UCSD-AML1 (cell line): Measurements from ENCODE around the gene RBM20.
"Not testable (repeated sequence)": the region's sequence is repeated elsewhere in the genome, so short reads cannot be mapped to it uniquely, and the experiment has no call there.

Experiments
- DNase-seq: peaks from one replicate; lab custom pipeline; 2025; ENCODE audit not compliant: unreplicated experiment; lab: John Stamatoyannopoulos, UW

RBM20 gene

DNA sequence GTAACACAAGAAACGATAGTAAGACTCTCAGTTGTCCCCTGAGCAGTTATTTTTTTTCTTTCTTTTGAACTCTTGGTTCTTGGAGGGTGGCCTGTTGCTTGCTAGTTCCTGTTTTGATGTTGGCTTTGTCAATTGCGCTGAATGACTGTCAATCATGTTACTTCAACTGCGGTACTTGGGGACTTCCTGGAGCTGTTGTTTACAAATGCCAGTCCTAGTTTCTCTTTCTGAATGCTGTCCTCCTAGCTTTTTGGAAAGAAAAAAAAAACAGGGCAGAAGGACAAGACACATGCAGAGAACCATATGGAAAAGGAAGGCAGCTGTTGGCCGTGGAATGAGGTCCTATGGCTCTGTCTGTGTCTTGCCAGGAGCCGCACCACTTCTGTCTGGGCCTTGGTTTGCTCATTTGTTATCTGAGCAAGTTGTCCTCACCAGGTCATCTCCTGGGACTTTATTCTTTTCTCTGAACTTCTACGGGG lies 220.6 kb downstream of the RBM20 start:
- no peak for DNase-seq

DNA sequence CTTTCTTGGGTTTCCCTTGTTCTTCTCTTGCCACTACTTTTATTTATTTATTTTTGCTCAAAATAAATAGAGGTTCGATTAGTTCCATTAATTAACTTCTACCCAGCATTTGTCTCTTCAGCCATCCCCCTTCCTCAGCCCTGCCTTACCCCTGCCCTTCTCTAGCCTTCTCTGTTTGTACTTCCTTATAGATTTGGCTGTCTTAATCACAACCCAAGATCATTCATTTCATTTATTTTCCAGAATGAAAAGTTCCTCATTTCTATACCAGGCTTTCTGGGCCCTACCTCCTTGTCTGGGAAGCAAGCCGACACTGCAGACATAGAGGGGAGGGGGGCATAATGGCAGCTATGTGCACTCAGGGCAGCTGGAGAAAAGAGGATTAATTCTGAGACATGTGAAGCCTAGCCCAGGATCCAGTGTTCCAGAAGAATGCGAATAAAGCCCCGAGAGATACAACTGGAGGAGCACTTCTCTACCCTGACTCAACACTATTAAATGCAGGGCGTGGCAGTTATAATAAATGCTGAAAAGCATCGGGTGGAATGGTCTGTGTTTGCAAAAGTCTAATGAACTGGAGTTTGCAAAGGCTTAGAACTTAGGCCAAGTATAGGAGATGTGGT lies 221.2 kb downstream of the RBM20 start:
- DNase-seq: no peak

DNA sequence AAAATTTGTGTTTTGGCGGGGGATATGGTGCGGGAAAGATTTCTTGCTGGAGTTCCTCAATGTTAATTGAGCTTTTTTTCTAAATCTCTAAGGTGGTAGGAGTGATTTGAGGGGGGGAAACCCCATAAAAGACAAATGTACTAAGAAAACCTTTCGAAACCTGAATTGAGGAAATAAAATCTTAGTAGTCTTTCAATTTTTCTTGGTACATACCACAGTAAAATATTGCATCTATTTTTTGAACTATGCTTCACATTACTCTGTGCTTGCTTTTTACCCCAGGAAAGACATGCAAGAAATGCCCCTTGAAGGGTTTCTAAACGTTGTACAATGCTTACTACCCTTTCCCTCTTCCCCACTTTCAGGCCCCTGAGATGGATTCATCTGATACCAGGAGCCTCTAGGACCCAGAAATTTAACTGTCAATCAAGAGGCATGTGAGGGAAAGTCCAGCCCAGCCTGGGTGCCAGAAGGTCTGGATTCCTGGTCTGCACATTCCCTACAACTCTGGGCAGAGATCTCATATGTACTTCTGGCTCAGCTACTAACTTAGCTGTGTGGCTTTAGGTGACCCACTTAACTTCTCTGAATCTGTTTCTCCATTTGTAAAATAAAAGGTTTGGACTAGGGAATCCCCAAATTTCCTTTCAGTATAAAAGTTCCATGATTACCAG lies 221.8 kb downstream of the RBM20 start:
- DNase-seq: no peak

DNA sequence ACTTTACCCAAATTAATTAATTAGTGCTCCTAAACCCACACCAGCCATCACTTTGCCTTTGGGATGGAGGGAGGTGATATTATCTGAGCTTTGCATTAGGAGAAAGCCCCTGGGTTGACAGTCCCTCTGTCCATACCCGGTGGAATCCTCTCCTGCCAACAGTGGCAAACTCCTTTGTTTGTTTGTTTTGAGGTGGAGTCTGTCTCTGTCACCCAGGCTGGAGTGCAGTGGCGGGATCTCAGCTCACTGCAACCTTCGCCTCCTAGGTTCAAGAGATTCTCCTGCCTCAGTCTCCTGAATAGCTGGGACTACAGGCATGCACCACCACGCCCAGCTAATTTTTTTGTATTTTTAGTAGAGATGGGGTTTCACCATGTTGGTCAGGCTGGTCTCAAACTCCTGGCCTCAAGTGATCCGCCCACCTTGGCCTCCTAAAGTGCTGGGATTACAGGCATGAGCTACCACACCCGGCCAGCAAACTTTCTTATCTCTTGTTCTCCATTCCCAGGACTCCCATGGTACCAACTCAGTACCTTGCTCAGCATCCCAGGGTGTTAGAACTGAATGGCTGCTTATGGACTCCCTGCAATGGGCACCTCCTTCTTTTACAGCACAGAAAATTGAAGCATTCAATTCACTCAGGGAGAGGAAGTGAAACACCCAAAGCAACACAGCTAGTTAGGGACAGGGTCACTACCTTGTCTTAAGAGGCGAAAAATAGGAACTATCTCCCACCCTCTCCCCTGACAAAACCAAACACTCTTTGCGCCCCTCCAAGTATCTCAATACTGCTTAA lies 223.1 kb downstream of the RBM20 start:
- not testable (repeated sequence) for DNase-seq

DNA sequence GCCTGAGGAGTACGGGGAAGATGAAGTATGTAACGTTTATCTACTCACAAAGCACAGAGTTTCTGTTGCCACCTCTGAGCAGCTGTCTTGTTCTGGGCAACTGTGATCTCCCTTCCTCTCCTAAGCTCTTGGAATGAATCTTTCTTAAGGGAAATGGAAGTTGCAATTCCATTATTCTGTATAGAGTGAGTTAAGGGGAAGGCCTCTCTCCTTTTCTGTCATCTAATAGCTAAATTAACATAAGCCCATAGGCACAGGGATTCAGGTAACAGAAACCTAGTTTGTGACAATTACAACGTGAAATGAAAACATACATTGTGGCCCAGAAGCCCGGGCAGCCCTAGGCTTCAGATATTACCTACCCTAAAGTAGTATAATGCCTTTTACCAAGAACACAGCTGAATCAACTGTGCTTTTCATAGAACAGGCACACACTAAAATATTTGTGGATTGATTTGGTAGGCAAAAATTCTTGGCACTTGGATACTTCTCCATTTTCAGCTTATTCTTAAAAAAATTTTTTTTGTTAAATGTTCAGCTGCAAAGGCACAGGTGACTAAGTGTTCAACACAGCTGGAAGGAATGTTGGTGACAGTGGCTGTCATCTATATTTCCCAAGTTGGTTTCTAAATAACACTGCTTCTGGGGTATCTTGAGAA lies 223.8 kb downstream of the RBM20 start:
- no peak for DNase-seq

DNA sequence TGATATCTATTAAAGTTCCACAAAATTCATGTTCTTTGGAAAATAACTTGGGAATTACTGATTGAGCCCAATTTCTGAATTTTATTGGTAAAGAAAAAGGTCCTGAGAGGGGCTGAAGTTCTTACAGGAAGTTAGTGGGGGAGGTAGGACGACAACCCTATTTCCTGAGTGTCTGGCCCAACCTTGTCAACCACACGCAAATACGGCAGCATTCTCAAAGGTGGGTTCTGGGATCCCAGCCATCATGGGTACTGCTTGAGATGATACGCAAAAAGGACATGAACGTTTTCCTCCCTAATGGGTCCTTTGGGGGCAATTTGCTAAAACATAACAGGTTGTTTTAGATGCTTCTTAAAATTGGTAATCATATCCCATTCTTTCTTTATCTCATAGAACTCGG lies 224.8 kb downstream of the RBM20 start:
- no peak for DNase-seq

DNA sequence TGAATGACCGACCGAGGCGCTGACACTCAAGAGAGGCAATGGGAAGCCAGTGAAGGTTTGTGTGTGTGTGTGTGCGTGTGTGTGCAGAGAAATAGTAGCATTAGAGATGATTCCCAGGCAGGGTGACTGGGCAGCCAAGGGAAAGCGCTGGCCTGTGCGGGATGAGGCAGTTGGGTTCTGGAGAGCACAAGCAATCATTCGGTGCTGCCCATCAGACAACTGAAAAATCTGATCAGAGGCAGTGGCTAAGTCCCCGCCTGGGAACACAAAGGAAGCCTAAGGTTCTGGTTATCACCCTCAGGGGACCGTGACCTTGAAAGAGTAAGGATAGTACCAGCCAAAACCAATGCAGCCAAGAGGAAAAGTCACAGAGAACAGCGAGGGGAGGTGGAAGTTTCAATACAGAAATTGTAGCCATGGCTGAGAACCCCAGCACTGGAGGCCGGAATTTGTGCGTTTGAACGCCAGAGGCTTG lies 226.7 kb downstream of the RBM20 start:
- no peak for DNase-seq

DNA sequence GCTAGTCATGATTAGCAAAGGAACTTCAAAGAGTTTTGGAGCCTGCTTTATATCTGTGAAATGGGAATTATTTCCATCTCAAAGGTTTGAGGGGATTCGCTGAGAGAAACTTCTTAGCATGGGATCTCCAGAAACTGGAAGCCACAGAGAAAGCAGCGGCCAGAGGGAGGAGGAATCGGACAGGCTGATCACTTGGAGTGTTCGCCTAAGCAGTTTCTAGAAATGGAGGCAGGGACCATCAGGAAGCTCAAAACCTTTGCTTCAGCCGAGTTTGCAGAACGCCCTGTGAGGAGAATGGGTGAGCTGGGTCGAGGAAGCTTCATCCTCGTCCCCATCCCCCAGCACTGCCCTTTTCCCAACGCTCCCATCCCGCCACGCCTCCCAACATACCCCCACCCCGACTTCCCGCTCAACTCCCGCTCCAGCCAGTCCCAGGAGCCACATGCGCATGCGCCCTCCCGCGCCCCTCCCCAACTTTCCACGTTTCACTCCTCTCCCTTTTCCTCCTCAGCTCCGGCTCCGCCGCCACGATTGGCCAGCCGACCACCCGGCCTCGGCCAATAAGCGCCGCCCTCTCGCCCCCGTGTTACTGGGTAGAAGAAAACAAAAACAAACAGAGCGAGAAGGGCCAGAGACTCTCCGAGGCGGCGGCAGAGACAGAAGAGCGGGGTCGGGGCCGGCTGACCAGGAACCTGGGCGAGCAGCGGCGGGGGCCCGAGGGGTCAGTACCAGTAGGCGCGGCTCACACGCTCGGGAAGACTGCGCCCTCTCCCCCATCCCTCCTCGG lies 227.4 kb downstream of the RBM20 start, which contains the start of gene PDCD4:
TSS of gene PDCD4 (plus strand) at position 631 of the 787 bp plus-strand sequence. CDS start 4,100 bp downstream, outside the sequence.
- peak; percentile 99 for DNase-seq

DNA sequence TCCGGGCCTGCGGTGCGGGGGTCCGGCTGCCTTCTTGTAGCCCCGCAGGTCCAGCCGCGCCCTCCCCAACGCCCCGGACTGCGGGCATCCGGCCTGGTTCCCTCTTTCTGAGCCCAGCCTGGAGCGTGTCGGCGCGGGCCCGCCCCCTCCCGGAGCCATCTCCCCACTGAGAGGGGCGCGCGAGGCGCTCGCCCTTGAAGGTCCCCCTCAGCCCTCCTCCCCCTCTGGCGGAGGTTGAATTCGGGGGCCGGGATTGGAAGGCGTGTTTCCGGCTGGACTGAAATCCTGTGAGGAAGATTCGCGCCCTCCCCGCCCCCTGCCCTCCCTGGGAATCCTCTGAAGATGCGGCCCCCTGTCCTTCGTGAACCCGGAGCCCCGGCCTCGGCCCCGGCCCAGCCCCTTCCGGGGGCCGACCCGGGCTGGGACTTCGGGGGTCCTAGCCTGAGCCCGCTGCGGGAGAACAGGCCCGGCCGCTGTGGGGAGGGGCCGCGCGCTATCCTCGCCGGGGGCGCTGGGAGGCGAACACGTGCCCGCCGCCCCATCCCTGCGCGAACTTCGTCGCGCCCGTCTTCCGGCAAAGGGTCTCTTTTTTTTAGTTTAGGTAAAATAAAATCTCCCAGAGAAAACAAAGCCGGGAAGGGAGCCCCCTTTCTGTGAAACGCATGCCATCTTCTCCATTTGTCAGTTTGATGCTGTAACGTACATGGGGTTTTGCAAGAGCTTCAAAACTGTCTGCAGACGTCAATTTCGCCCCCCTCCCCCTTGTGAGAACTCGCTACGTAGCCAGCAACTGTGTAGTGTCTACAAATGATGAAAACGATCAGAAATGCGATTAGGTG lies 228.2 kb downstream of the RBM20 start:
- DNase-seq: peak; percentile 75

DNA sequence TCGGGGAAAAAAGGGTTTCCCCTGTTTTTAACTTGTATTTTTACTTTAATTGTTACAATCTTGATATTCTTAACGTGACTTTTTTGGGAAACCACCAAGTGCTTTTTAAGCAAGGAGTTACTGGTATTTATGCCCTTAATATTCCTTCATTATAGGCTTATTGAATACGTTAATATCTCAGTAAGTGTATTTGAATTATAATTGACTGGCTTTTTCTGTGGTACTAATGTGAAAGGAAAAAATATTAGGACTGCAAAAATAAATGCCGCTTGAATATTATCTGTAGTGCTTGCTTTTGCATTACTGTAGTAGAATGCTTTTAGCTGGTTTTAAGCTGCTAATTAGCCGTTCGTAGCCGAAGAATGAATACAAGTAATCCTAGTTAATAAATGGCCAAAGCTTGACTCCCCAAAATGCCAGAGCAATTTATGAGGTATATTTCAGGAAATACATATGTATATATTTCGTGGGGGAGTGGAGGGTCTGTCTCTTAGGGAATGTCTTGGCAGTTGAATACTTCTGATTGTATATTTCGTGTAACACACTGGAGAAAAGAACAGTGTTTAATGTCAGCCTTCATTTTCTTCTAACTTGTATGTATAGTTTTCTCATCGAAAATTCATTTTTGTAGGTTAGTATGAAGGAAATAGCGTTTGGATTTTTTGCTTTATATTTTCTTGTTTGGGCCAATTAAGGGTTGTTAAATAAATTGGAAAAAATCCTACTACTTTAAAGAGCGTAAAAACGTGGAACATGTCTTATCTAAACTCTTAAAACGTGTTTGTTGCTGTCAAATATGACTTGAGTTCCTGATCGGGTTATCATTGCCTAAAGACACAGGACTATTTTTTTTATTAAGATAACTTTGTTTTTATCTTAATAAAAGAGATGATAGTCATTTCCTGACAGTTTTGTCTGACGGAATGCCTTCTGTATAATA lies 229.1 kb downstream of the RBM20 start:
- DNase-seq: no peak

DNA sequence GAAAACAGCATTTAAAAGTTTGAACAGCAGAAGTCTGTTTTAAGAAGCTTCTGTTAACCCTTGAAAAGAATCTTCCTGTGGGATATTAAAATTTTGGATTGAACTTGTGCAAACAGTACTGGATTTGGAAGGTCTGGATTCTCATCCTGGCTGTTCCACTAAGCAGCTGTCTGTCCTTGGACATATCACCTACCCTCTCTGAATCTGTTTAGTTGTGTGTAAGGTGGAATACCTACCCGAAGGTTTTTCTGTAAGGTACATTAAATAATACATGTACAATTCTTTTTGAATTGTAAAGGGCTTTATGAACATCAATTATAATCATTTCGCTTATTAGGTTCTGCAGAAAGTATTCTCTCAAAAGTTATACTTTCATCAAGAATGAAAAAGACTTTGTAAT lies 229.8 kb downstream of the RBM20 start:
- no peak for DNase-seq

DNA sequence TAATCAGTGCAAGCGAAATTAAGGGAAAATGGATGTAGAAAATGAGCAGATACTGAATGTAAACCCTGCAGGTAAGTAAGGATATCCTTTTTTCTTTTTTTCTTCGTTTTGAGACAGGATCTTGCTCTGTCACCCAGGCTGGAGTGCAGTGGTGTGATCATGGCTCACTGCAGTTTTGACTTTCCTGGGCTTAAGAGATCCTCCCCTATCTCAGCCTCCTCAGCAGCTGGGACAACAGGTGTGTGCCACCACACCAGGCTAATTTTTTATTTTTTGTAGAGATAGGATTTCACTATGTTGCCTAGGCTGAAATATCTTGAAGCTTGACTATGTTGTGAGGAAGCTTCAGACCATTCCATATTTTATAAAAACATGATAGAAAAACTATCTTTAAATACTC lies 231.9 kb downstream of the RBM20 start:
- DNase-seq: no peak

DNA sequence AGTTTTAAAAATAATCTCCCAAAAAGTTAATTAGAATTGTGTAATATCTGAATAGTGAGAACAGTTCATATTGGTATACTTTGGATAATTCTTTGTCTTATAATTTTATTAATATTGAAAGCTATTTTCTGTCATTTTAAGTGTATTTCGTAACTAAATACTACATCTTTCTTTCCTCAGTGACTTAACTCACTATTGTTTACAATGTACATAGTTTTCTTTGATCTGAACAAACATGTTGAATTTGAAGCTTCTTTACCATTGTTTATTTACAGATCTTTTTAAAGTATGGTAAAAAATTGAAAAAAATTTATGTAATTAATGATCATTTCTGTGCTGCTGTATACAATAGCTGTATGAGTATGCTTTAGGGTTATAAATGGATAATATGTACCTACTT lies 232.7 kb downstream of the RBM20 start:
- no peak for DNase-seq

DNA sequence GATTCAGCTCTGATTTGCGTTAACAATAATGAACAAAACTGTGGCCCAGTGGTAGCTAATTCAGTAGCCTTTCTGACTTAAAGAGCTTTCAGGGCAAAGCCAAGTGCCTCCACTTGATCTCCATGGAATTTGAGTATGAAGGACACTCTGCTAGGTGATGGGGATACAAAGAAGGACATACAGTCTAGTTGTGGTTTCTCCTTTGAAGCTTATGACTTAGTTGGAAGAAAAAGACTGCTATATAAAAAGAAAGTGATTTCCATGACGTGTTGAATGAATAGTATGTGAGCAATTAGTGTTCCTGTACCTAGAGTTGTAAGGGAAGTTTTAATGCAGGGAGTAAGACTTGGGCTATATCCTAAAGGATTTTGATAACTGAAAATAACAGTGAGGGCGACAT lies 235.9 kb downstream of the RBM20 start:
- no peak for DNase-seq

DNA sequence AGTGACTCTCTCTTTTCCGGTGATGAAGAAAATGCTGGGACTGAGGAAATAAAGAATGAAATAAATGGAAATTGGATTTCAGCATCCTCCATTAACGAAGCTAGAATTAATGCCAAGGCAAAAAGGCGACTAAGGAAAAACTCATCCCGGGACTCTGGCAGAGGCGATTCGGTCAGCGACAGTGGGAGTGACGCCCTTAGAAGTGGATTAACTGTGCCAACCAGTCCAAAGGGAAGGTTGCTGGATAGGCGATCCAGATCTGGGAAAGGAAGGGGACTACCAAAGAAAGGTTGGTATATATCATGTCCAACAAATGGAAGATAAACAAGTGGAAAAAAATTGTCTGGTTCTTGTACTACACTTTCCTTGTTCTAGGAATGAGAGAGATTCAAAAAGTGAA lies 237.1 kb downstream of the RBM20 start:
- DNase-seq: no peak

DNA sequence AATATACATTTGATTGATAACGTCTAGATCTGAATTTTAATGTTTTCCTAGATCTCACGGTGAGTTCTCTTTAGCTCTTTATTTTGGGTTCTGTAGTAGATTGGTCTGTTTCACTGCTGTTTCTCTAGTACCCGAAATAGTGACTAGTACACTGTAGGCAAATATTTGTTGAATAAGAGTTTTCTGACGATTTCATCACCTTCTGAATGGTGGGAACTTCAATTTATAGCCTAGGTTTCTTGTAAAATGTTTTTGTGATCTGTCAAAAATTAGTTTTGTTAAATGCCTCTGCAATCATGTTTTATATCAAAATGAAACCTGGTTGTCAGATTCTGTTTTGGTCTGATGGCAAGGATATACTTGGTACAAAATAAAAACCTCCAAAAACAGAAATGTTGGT lies 237.8 kb downstream of the RBM20 start:
- no peak for DNase-seq

DNA sequence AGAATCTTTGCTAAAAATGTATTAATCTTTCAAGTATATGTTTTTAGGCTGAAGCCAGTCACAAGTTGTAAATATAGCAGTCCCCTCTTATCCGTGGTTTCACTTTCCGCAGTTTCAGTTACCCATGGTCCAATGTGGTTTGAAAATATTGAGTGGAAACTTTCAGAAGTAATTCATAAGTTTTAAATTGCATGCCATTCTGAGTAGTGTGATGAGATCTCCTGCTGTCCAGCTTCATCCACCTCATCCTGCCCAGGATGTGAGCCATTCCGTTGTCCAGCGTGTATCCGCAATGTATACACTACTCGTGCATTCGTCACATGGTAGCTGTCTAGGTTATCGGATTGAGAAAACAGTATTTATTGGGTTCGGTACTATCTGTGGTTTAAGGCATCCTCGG lies 239.8 kb downstream of the RBM20 start:
- DNase-seq: no peak

DNA sequence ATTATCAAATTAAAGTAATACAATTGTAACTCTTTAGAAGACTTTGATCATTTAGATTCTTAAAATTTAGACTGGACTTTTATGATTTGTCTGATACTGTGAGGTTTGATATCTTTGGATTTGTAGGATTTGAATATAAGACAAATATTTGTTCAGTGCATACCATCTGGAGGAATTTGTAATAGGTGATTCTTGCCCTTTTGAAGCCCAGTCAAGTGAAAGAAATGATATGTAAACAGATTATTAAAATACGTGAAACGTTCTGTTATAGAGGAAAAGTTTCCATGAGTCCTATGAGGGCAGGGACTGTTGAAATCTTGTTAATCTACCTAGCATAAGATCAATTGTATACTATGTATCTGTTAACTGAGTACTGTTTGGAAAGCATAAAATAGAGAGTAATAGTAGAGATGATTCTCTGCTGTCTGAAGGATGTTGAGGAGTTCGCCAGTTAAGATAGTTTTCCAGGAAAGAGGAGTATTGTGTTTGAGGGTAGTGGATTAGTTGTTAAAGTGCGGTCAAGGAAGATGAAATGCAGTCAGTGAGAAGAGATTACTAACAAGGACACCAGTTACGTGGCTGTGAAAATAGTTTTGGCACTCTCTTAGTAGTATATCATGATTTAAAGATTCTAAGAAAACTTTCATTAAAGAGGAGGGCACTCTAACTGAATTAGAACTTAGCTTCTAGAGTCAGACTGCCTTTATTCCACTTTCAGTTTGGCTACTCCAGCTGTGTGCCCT lies 242.0 kb downstream of the RBM20 start:
- no peak for DNase-seq
